Activated CD8-positive, alpha-beta T cell treated with anti-CD3 and anti-CD28 coated beads for 36 hours (primary cell): Measurements from ENCODE around the gene IFNG-AS1. TPM values are rescaled to one million over a fixed set of nuclear protein-coding genes. Genes with fewer than 3 reads are reported as not detected.

Experiments used
- ATAC-seq: fragments of 200-7000 bp; cut with Tn5 transposase; one replicate; pipeline ENCODE4 v1.10.0; 2021; ENCODE audit warnings: mild to moderate bottlenecking, moderate library complexity
- CTCF ChIA-PET: fragments of 350-600 bp; sonication (Branson Sonifier 250); formaldehyde crosslinking; loops from one replicate; lab custom pipeline; 2021; ENCODE audit warnings: antibody characterized with exemption; lab: Charles Lee
- POLR2A ChIA-PET: fragments of 350-600 bp; sonication (Branson Sonifier 250); formaldehyde crosslinking; loops from one replicate; lab custom pipeline; 2021; ENCODE audit warnings: antibody characterized with exemption; lab: Charles Lee
- DNase-seq: peaks from one replicate; pipeline ENCODE4 v3.0.0-alpha.2; 2020
- H3K27ac Mint-ChIP-seq: one replicate; pipeline ENCODE4 v1.8.0; 2021; ENCODE audit warnings: mild to moderate bottlenecking, mixed read lengths
- H3K27me3 Mint-ChIP-seq: one replicate; pipeline ENCODE4 v1.8.0; 2021; ENCODE audit warnings: mixed read lengths
- H3K36me3 Mint-ChIP-seq: one replicate; pipeline ENCODE4 v1.8.0; 2021; ENCODE audit warnings: low read depth, mixed read lengths
- H3K4me1 Mint-ChIP-seq: one replicate; pipeline ENCODE4 v1.8.0; 2021; ENCODE audit warnings: low read depth, mixed read lengths
- H3K4me3 Mint-ChIP-seq: one replicate; pipeline ENCODE4 v1.8.0; 2021; ENCODE audit warnings: mild to moderate bottlenecking, moderate library complexity, mixed read lengths
- H3K9me3 Mint-ChIP-seq: one replicate; pipeline ENCODE4 v1.8.0; 2021; ENCODE audit warnings: mixed read lengths
- CTCF ChIP-seq: fragments of 200-600 bp; IDR thresholded peaks from one replicate; pipeline ENCODE4 v1.8.0; 2022; ENCODE audit warnings: antibody characterized with exemption, mild to moderate bottlenecking
- intact Hi-C: fragments of 100-400 bp; cut with micrococcal nuclease; formaldehyde crosslinking; loops from one replicate; pipeline ENCODE4 v1.10.0; 2022
- total RNA-seq, 2 experiments: library from RNA; stranded (reverse); gene quantifications; one replicate each; pipeline ENCODE4 v1.2.3, GENCODE V29; 2021

The IFNG-AS1 gene
- total RNA-seq, 2 experiments from 2014 or later, result 0.25 TPM; not detected in 1

- ATAC-seq, result no peak
- CTCF ChIA-PET, result interaction anchor here (0.9 to 1.2 kb wide), 3 partner anchors 42 to 225 kb away, joined by 3 to 4 read pairs (median 3); no protein-coding TSS in a partner anchor
- H3K36me3 Mint-ChIP-seq, result no peaks in the 10 kb centered on the region
- intact Hi-C loops, result no loop called here
- TF ChIP-seq CTCF, result no peak
- H3K4me3 Mint-ChIP-seq, result no peak overlapping the region
- no peak for DNase-seq
- peaks cover 24% of the 10 kb centered on the region for H3K4me1 Mint-ChIP-seq
- POLR2A ChIA-PET, result no interaction called here
- H3K27ac Mint-ChIP-seq, result peak overlapping the region; percentile 64
- no peaks in the 10 kb centered on the region for H3K27me3 Mint-ChIP-seq
- H3K9me3 Mint-ChIP-seq, result no peaks in the 10 kb centered on the region
Measured at GRCh38 chr12:67998379-67998778, 9.1 kb downstream of the IFNG-AS1 start.

GRCh38 chr12:67999244-67999643 lies 10.0 kb downstream of the IFNG-AS1 start:
- intact Hi-C loops, result no loop called here
- ATAC-seq (no peak), DNase-seq (no peak)
- Mint-ChIP-seq H3K4me1 (peaks cover 24% of the 10 kb centered on the region), H3K36me3 (no peaks in the 10 kb centered on the region), H3K27me3 (no peaks in the 10 kb centered on the region), H3K4me3 (no peak overlapping the region), H3K9me3 (no peaks in the 10 kb centered on the region), H3K27ac (no peak overlapping the region)
- no peak for TF ChIP-seq CTCF
- POLR2A ChIA-PET, result no interaction called here
- CTCF ChIA-PET, result interaction anchor here (0.9 to 1.3 kb wide), 4 partner anchors 41 to 224 kb away, joined by 3 to 4 read pairs (median 4); no protein-coding TSS in a partner anchor

GRCh38 chr12:68001486-68002466 lies 12.5 kb downstream of the IFNG-AS1 start:
- Mint-ChIP-seq H3K9me3 (no peaks in the 10 kb centered on the region), H3K27me3 (no peaks in the 10 kb centered on the region), H3K4me3 (no peak overlapping the region), H3K36me3 (peaks cover 2% of the 10 kb centered on the region), H3K4me1 (peaks cover 16% of the 10 kb centered on the region), H3K27ac (peak overlapping the region; percentile 44)
- CTCF ChIA-PET, result interaction anchor here (0.6 to 3.3 kb wide), 19 partner anchors 9 to 276 kb away, joined by 3 to 17 read pairs (median 4); no protein-coding TSS in a partner anchor
- DNase-seq, result no peak
- TF ChIP-seq CTCF, result peak; percentile 59
- intact Hi-C loops, result no loop called here
- ATAC-seq, result no peak
- POLR2A ChIA-PET, result no interaction called here

- peaks cover 5% of the 10 kb centered on the region for H3K4me1 Mint-ChIP-seq
- CTCF ChIA-PET, result interaction anchor here (1.3 to 3.3 kb wide), 4 partner anchors 9 to 219 kb away, joined by 3 to 17 read pairs (median 12); no protein-coding TSS in a partner anchor
- DNase-seq (no peak), ATAC-seq (no peak)
- intact Hi-C loops, result no loop called here
- no peak overlapping the region for H3K4me3 Mint-ChIP-seq
- no peaks in the 10 kb centered on the region for H3K27me3 Mint-ChIP-seq
- H3K9me3 Mint-ChIP-seq, result no peaks in the 10 kb centered on the region
- peaks cover 2% of the 10 kb centered on the region for H3K36me3 Mint-ChIP-seq
- no peak for TF ChIP-seq CTCF
- POLR2A ChIA-PET, result no interaction called here
- H3K27ac Mint-ChIP-seq, result no peak overlapping the region
Measured at GRCh38 chr12:68003777-68004176, 14.5 kb downstream of the IFNG-AS1 start.

DNA sequence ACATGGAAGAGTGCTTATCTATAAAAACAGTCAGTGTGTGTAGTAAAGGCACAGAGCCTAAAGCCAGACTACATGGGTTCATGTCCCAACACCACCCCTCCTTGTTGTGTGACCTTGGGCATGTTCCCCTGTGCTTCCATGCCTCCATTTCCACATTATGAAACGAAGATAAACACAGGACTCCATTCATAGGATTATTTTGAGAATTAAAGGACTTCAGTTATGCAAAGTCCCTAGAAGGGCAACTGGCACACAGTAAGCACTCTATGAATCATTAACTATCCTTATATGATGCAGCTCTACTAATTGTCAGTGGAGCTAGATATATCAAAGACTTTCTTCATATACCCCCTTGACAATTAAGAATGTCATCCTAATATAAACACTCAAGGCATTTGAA lies 17.8 kb downstream of the IFNG-AS1 start:
- intact Hi-C loops, result no loop called here
- POLR2A ChIA-PET, result no interaction called here
- Mint-ChIP-seq H3K4me3 (no peak overlapping the region), H3K27ac (no peak overlapping the region), H3K4me1 (peaks cover 16% of the 10 kb centered on the region), H3K9me3 (no peaks in the 10 kb centered on the region), H3K27me3 (no peaks in the 10 kb centered on the region), H3K36me3 (peaks cover 2% of the 10 kb centered on the region)
- DNase-seq (no peak), ATAC-seq (no peak)
- no peak for TF ChIP-seq CTCF
- CTCF ChIA-PET, result interaction anchor here (1.3 to 2.1 kb wide), 3 partner anchors 23 to 651 kb away, joined by 4 to 6 read pairs (median 4); no protein-coding TSS in a partner anchor
